NCI-H510A treated with DMSO at 0.1 percent for 48 hours (cell line): ENCODE results near the gene WASF2.
"Not testable (repeated sequence)": the region's sequence is repeated elsewhere in the genome, so short reads cannot be mapped to it uniquely, and the experiment has no call there.

Source experiments
- DNase-seq: peaks from one replicate; lab custom pipeline; 2025; lab: John Stamatoyannopoulos, UW

WASF2 gene

DNA sequence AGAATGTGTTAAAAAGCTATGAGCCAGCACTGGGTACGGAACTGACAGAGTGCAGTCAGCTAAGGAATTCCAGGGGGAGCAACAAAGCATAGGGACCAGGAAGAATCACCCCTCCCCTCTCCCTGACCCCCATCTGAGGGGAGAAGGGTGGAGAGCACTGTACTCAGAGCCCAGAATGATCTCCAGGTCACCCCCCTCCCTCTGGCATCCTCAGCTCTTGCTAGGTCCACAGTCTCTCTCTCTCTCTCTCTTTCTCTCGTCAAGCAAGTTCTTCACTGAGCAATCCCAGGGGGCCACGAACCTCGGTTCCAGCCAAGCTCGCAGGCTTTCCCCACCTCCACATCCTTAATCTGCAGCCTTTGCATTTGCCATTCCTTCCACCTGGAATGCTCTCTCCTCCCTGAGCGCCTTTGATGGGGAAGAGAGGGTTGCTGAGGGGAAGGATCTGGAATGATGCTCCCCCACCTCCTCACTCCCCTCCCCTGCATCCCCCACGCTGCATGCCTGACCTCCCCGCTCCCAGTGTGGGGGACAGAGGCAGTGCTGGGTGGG is 6.7 kb upstream of the WASF2 start:
- no peak for DNase-seq

DNA sequence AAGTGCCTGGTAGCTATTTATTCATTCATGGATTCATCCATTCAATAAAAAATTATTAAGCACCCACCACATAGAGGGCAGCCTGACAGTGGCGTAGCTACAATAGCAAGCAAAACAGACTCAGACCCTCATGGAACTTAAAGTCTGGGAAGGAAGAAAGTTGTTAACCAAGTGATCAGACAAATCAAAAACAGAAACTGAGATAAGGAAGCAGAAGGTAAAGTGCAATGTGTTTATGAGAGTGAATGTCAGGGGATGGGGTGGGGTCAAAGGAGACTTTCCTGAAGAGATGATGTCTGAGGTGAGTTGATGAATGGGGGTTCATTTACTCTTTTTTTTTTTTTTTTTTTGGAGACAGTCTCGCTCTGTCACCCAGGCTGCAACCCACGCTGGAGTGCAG is 2.8 kb upstream of the WASF2 start:
- no peak for DNase-seq

DNA sequence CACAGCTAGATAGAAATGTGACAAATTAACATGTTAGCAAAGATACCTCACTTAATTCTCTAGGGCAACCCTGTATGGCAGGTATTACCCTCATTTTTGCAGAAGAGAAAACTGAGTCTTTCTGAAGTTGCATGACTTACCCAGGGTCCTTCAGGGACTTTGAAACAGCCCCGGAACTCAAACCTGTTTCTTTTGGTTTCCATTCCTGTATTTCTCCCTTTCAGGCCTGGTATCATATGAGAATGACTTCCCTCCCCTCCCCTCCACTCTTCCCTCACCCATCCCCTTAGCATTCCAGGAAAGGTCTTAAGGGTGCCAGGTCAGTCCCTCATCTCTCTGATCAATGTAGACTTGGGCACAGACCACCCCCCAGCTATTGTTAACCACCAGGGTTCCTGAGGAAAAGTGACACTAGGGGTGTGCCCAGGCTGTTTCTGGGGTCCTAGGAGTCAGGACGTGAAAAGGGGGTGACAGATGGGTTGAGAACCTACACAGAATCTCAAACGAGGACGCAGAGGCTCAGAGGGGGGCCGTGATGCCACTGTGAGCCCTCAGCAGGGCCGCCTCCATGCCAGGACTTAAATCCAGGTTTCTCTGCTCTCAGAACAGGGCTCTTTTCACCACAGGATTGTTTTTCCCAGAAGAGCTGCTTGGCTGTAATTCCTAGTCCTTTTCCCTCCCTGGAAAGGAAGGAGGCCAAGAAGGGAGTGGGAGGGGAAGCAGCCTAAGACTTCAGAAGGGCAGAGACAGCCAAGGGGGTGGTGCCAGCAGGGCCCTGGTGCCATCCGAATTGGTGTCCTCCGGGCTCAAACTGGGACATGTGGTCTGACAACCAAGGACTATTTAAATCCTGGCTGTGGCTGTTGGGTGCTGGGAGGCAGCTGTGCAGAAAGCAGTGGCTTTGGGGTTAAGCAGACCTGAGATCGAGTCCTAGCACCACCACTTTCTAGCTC is 2.1 kb upstream of the WASF2 start:
- no peak for DNase-seq

DNA sequence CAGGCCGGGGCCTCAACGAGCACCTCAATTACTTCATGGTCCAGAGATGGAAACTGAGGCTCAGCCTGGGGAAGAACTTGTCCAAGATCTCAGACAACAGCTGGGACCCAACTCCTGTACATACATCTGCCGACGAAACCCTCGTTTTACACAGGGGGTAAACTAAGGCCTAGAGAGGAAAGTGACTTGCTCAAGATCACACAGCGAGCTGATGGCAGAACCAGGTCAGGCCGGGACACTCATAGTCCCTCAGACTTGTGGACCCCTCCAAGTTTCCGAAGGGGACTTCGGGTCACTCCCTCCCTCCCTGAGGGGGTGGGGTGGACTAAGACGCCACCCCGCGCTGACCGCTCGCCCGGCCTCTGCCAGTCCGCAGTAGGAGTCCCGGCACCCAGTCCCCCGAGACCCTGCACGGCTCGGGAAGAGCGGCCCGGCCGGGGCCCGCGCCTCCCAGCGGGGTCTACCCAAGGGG is 430 bp downstream of the WASF2 start:
- DNase-seq: no peak

DNA sequence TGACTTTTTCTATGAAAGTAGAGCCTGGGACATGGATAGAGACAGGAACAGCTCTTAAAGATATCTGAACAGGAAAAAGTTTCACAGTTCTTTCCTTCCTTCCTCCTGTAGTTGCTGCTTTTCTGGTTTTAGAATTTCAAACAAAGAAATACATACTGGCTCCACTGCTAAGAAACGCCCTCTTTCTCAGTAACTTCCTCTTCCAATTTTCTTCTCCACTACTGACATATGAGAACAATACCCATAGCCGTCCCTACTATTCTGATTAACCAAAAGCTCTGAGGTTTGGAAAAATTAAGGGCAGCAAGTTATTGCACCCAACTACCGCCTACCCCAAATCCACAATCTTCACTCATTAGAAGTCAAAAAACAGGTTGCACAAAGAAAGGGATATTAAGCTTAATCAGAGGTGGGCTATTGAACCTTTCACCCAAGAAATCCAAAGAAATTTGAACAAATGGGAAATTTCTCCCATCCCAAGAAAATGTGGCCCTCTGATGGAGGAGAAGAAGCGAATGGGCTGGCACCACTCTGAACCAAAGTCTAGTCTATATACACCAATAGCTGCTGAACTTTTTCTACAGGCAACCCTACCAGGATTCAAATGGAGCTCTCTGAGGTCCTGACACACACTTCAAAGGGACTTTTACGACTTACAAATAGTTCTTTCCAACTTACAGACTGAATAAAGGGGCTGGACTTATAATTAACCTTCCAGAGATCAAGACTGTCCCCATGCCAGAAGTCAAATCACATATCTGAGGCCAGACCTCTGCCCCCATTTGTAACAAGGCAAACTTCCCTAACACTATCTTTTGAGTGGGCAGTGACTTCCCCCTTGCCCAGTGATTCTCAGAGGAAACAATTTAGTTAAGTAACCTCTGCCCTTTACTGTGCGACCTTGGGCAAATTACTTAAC is 1.7 kb downstream of the WASF2 start:
- DNase-seq: no peak

- DNase-seq: no peak
Measured at GRCh38 chr1:27485363-27485762, 4.6 kb downstream of the WASF2 start.

GRCh38 chr1:27483659-27484058 is 6.3 kb downstream of the WASF2 start:
- DNase-seq: no peak

DNA sequence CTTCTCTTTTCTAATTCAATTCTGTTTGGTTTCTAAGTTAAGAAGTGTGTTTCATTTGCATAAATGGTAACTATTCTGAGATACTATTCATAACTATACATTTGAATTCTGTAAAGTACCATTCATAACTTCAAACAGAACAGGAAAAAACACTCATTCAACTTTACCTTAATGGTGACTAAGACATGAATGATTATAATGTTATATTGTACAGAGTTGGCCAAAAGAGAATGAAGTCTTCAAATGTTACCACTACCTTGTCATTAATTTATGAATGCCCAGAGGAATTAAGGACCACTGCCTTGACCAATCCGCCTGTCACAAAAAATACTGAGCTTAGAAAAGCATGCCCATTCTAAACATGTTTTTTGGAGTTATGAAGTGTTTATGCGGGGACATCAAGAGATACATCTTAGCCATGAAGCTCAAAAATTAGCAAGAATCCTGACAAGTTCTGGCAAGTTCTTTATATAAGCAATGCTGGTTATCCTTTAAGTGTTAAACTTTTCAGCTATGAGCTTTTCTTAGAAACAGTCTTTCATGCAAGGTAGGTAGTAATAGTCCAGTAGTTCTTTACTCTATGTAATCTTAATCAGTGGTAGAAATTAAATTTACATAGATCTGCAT is 7.9 kb downstream of the WASF2 start:
- DNase-seq: no peak

DNA sequence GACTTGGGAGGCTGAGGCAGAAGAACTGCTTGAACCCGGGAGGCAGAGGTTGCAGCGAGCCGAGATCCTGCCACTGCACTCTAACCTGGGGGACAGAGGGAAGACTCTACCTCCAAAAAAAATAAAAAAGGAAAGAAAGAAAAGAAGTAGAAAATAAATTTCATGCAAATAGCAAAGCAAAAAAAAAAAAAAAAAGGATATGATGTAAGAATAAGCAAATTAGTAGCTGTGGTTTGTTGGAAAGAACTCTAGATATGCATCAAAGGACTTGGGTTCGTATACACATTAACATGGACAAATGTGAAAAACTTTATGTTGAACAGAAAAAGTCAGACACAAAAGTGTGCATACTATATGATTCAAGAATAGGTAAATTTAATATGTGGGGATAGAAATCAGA is 11.9 kb downstream of the WASF2 start:
- no peak for DNase-seq

DNA sequence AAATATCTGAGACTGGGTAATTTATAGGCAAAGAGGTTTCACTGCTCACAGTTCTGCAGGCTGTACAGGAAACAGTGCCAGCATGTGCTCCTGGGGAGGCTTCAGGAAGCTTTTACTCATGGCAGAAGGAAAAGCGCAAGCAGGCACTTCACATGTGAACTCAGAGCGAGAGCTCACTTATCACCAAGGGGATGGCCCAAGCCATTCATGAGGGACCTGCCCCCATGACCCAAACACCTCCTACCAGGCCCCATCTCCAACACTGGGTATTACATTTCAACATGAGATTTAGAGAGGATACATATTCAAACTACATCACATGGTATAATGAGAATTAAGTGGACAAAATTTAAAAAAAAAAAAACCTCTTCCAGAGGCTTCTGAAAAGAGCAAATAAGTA is 13.7 kb downstream of the WASF2 start:
- DNase-seq: no peak

DNA sequence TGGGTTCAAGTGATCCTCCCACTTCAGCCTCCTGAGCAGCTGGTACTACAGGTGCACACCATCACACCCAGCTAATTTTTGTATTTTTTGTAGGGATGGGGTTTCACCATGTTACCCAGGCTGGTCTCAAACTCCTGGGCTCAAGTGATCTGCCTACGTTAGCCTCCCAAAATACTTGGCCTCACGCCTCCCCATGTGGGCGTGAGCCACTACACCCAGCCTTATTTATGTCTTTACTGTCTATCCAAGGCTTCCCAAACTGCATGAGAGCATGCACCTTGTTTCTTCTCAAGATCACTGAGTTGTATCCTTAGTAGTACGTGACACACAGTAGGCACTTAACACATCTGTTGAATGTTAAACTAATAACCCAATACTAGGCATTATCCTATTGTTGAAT is 14.2 kb downstream of the WASF2 start:
- no peak for DNase-seq

DNA sequence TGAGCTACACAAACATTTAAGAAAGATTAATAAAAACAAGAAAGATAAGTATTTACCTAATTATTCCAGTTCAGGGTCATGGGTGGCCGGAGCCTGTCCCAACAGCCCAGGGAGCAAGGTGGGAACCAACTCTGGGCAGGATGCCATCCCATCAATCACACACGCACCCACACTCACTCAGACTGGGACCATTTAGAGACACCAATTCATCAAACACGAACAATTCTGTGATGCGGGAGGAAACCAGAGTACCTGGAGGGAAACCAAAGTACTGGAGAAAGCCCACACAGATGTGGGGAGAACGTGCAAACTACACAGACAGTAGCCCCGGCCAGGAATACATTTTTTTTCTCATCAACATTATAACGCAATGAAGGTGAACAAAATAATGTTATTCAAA is 16.2 kb downstream of the WASF2 start:
- no peak for DNase-seq

GRCh38 chr1:27472098-27472497 is 17.9 kb downstream of the WASF2 start:
- not testable (repeated sequence) for DNase-seq

- no peak for DNase-seq
Measured at GRCh38 chr1:27471477-27471876, 18.5 kb downstream of the WASF2 start.

GRCh38 chr1:27469334-27469733 is 20.6 kb downstream of the WASF2 start:
- DNase-seq: no peak

GRCh38 chr1:27468378-27468777 is 21.6 kb downstream of the WASF2 start:
- DNase-seq: not testable (repeated sequence)

GRCh38 chr1:27464926-27465647 is 24.9 kb downstream of the WASF2 start:
- DNase-seq: no peak

DNA sequence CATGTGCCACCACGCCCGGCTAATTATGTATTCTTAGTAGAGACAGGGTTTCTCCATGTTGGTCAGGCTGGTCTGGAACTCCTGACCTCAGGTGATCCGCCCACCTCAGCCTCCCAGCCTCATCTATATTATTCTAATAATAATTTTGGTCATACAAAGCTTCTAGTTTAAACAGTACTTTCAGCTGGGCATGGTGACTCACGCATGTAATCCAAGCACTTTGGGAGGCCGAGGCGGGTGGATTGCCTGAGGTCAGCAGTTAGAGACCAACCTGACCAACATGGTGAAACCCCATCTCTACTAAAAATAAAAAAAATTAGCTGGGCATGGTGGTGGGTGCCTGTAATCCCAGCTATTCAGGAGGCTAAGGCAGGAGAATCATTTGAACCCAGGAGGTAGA is 26.1 kb downstream of the WASF2 start:
- DNase-seq: not testable (repeated sequence)

- not testable (repeated sequence) for DNase-seq
Measured at GRCh38 chr1:27458521-27458920, 31.4 kb downstream of the WASF2 start.

- no peak for DNase-seq
Measured at GRCh38 chr1:27455139-27455811, 34.7 kb downstream of the WASF2 start.

GRCh38 chr1:27454610-27455009 is 35.4 kb downstream of the WASF2 start:
- DNase-seq: no peak
